ENCODE measurements around the gene CHCHD1. TPM values are rescaled to one million over a fixed set of nuclear protein-coding genes. Genes with fewer than 3 reads are reported as not detected.

The CHCHD1 gene
- total RNA-seq, 1 experiment from 2014 or later = 44.1 TPM

DNA sequence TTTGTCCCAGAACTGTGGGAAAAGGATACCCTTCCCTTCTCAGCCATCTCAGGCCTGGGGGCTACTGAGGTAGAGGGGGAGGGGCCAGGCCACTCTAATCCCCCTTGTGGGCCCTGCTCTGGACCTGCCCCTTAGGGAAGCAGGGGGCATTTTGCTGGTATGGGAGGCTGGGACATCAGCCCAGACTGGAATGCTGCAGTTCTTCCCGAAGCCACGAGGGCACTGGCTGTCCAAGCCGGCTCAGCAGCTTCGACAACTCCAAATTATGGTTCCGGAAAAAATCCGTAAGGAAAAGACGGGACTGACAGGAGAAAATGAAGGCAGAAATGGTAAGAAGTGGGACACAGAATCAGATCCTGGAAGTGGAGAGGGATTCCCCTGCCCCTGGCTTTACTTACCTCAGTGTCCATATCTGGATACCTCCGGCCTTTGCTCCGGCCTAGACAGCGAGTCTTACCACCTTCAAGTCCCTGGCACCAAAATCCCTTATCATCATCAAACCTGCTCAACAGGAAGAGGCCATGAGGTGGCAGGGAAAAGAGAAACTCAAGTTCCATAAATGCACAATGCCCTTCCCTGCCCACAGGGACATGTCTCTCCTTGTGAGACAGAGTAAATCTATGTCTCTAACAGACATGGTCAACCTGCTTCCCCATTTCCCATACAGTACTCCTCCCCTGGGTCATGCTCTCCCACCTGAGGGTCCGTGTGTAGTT is 20.6 kb downstream of the CHCHD1 start:
- Histone ChIP-seq H3K9me3 (ENCODE audit: insufficient read depth, low read depth) (no peaks in the 10 kb centered on the region), H3K79me2 (ENCODE audit: low read depth) (no peaks in the 10 kb centered on the region), H4K20me1 (ENCODE audit: insufficient read depth) (no peaks in the 10 kb centered on the region), H3K27ac (no peak overlapping the region), H3K4me3 (no peak overlapping the region), H3K4me2 (no peak overlapping the region), H2AFZ (no peak overlapping the region), H3K9me2 (ENCODE audit: insufficient read depth) (no peaks in the 10 kb centered on the region), H3F3A (ENCODE audit: insufficient read depth, low read depth) (peaks cover 12% of the 10 kb centered on the region; the same call in 1 of the 2 replicates), H3K36me3 (ENCODE audit: low read depth) (peaks cover 25% of the 10 kb centered on the region; the same call in 1 of the 2 replicates), H3K4me1 (replicated peaks; ENCODE audit: insufficient read depth) (no peaks in the 10 kb centered on the region), H3K27me3 (ENCODE audit: insufficient read depth, low read depth) (no peaks in the 10 kb centered on the region)
- TF ChIP-seq, protein P1, sequence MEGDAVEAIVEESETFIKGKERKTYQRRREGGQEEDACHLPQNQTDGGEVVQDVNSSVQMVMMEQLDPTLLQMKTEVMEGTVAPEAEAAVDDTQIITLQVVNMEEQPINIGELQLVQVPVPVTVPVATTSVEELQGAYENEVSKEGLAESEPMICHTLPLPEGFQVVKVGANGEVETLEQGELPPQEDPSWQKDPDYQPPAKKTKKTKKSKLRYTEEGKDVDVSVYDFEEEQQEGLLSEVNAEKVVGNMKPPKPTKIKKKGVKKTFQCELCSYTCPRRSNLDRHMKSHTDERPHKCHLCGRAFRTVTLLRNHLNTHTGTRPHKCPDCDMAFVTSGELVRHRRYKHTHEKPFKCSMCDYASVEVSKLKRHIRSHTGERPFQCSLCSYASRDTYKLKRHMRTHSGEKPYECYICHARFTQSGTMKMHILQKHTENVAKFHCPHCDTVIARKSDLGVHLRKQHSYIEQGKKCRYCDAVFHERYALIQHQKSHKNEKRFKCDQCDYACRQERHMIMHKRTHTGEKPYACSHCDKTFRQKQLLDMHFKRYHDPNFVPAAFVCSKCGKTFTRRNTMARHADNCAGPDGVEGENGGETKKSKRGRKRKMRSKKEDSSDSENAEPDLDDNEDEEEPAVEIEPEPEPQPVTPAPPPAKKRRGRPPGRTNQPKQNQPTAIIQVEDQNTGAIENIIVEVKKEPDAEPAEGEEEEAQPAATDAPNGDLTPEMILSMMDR (conservative IDR thresholded peaks at IDR 0.05) = no peak
- TF ChIP-seq EZH2 (IDR thresholded peaks at IDR 0.05; ENCODE audit: low read depth) = no peak
- ChIA-PET CTCF (no interaction called here), POLR2A (ENCODE audit: unreplicated experiment) (no interaction called here)
- intact Hi-C loops (cut with micrococcal nuclease; ENCODE audit: unreplicated experiment) = no loop called here
- no TSS peak for BruUV-seq (replicated peaks)
- DNase-seq = no peak

DNA sequence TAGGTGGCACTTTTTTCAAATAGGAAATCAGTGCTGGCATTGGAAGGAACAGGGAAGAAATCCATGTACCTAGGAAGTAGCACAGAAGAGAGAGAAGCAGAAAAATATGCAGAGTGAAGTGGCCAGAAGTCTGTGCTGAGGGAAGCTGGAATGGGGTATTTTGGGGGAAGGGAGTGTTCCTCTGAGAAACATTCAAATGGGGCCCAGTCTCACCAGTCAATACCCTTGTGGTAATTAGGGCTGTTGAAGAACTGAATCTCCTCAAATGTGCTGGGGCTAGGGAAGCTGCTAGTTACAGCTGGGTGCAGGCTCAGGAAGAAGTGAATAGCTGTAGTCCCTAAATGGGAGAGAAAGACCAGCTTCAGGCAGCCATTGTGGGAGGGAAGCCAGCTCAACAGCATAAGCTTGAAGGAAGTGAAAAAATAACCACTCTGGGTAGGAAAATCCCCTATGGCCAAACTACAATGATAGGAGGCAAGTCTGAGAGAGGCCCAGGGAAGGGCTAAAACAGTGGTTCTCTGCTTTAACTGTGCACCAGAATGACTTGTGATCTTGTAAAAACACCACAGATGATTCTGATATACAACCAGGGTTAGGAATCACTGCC is 21.9 kb downstream of the CHCHD1 start:
- TF ChIP-seq EZH2 (IDR thresholded peaks at IDR 0.05; ENCODE audit: low read depth) = no peak
- TF ChIP-seq, protein P1 (conservative IDR thresholded peaks at IDR 0.05) = no peak
- Histone ChIP-seq H2AFZ (no peak overlapping the region), H3K4me3 (no peak overlapping the region), H4K20me1 (ENCODE audit: insufficient read depth) (no peaks in the 10 kb centered on the region), H3F3A (ENCODE audit: insufficient read depth, low read depth) (peaks cover 12% of the 10 kb centered on the region; the same call in 1 of the 2 replicates), H3K36me3 (ENCODE audit: low read depth) (0 out of 2 replicates have a peak, but pooled peaks cover 19% of the 10 kb centered on the region), H3K4me1 (replicated peaks; ENCODE audit: insufficient read depth) (no peaks in the 10 kb centered on the region), H3K9me2 (ENCODE audit: insufficient read depth) (no peaks in the 10 kb centered on the region), H3K27ac (no peak overlapping the region), H3K79me2 (ENCODE audit: low read depth) (no peaks in the 10 kb centered on the region), H3K4me2 (no peak overlapping the region), H3K27me3 (ENCODE audit: insufficient read depth, low read depth) (no peaks in the 10 kb centered on the region), H3K9me3 (ENCODE audit: insufficient read depth, low read depth) (no peaks in the 10 kb centered on the region)
- POLR2A ChIA-PET (ENCODE audit: unreplicated experiment) = no interaction called here
- no peak for DNase-seq
- intact Hi-C loops (cut with micrococcal nuclease; ENCODE audit: unreplicated experiment) = no loop called here
- CTCF ChIA-PET = interaction anchor here (0.6 kb wide), 1 partner anchor 18 kb away, joined by 3 read pairs; no protein-coding TSS in a partner anchor
- no TSS peak for BruUV-seq (replicated peaks)

DNA sequence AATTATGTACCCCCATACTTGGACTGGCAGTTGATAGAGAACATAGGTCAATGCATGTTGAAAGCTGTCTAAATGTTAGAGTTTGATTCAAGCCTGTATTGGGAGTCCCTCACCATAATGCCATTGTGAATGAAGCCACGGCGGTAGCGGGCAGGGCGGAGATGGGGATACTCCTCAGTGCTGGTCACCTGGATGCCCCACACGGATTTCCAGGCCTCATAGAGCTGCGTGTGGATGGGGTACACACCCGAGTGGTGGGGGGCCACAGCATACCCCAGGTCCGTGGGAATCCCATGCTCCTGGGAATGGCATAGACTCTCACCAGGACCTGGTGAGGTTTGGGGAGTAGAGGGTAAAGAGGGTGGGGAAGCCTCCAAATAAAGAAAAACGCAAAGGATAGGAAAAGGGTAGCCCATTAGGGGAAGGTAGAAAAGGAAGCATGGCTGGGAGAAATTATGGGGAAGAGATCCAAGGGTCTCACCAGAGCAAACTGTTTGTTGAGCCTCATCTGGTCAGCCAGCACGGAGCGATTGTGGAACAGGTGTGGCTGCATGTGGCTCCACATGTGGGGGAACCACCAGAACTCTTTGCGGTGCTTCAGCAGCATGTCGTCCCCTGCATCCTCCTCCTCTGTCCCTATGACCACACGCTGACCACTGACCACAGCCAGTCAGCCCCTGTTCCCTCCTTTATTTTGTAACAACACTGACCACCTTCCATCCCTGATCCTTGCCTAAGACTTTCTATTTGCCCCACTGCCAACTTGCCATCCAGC is 24.5 kb downstream of the CHCHD1 start:
- no peak overlapping the region for H3K27ac ChIP-seq
- ChIA-PET POLR2A (ENCODE audit: unreplicated experiment) (no interaction called here), CTCF (no interaction called here)
- BruUV-seq (replicated peaks) = no TSS peak
- H3K4me2 ChIP-seq = no peak overlapping the region
- no peaks in the 10 kb centered on the region for H3K9me3 ChIP-seq (ENCODE audit: insufficient read depth, low read depth)
- no peak overlapping the region for H3K4me3 ChIP-seq
- H3K4me1 ChIP-seq (replicated peaks; ENCODE audit: insufficient read depth) = peaks cover 5% of the 10 kb centered on the region; the same call in 1 of the 2 replicates
- H2AFZ ChIP-seq = no peak overlapping the region
- 0 out of 2 replicates have a peak, but pooled peaks cover 19% of the 10 kb centered on the region for H3K36me3 ChIP-seq (ENCODE audit: low read depth)
- no peaks in the 10 kb centered on the region for H3K27me3 ChIP-seq (ENCODE audit: insufficient read depth, low read depth)
- peaks cover 12% of the 10 kb centered on the region; the same call in 1 of the 2 replicates for H3F3A ChIP-seq (ENCODE audit: insufficient read depth, low read depth)
- intact Hi-C loops (cut with micrococcal nuclease; ENCODE audit: unreplicated experiment) = no loop called here
- TF ChIP-seq, protein P1 (conservative IDR thresholded peaks at IDR 0.05) = no peak
- no peak for TF ChIP-seq EZH2 (IDR thresholded peaks at IDR 0.05; ENCODE audit: low read depth)
- H3K9me2 ChIP-seq (ENCODE audit: insufficient read depth) = no peaks in the 10 kb centered on the region
- no peak for DNase-seq
- H3K79me2 ChIP-seq (ENCODE audit: low read depth) = peaks cover 4% of the 10 kb centered on the region; the same call in 1 of the 2 replicates
- no peaks in the 10 kb centered on the region for H4K20me1 ChIP-seq (ENCODE audit: insufficient read depth)
